H9 (cell line): Measurements from ENCODE around the gene DNAJC10. TPM values are rescaled to one million over a fixed set of nuclear protein-coding genes. Genes with fewer than 3 reads are reported as not detected.
"Not testable (repeated sequence)": the region's sequence is repeated elsewhere in the genome, so short reads cannot be mapped to it uniquely, and the experiment has no call there.

Experiments used
- DNase-seq: peaks from one replicate; pipeline ENCODE4 v3.0.0-alpha.2; 2017
- H2AFZ ChIP-seq: one replicate; pipeline ENCODE4 v1.6.1; 2013; ENCODE audit warnings: mild to moderate bottlenecking, low read length, control low read depth, moderate library complexity
- H2AK5ac ChIP-seq: 2 replicates; pipeline ENCODE4 v1.6.1; 2013; ENCODE audit warnings: low read length, control low read depth, mixed read lengths; ENCODE audit not compliant: insufficient read length
- H2BK120ac ChIP-seq: one replicate; pipeline ENCODE4 v1.6.1; 2013; ENCODE audit warnings: low read depth, mild to moderate bottlenecking, low read length, control low read depth, inconsistent platforms; ENCODE audit not compliant: poor library complexity, severe bottlenecking
- H2BK12ac ChIP-seq: 2 replicates; pipeline ENCODE4 v1.6.1; 2013; ENCODE audit warnings: low read length, control low read depth, mixed read lengths, low read depth; ENCODE audit not compliant: insufficient read length
- H2BK15ac ChIP-seq: 2 replicates; pipeline ENCODE4 v1.6.1; 2013; ENCODE audit warnings: low read depth, low read length, control low read depth
- H2BK20ac ChIP-seq: one replicate; pipeline ENCODE4 v1.6.1; 2013; ENCODE audit warnings: low read depth, mild to moderate bottlenecking, low read length, control low read depth, inconsistent platforms; ENCODE audit not compliant: poor library complexity, severe bottlenecking
- H2BK5ac ChIP-seq: 2 replicates; pipeline ENCODE4 v1.6.1; 2013; ENCODE audit warnings: low read length, control low read depth, mixed read lengths; ENCODE audit not compliant: insufficient read length
- H3K14ac ChIP-seq: 2 replicates; pipeline ENCODE4 v1.6.1; 2013; ENCODE audit warnings: low read length, control low read depth; ENCODE audit not compliant: insufficient read depth
- H3K18ac ChIP-seq: 2 replicates; pipeline ENCODE4 v1.6.1; 2013; ENCODE audit warnings: low read depth, mild to moderate bottlenecking, mixed read lengths, low read length, control low read depth; ENCODE audit not compliant: insufficient read length
- H3K23ac ChIP-seq: 2 replicates; pipeline ENCODE4 v1.6.1; 2013; ENCODE audit warnings: low read length, control low read depth, mixed read lengths, low read depth; ENCODE audit not compliant: insufficient read length
- H3K23me2 ChIP-seq: 2 replicates; pipeline ENCODE4 v1.6.1; 2013; ENCODE audit warnings: low read depth, mild to moderate bottlenecking, mixed read lengths, low read length, control low read depth; ENCODE audit not compliant: insufficient read length, poor library complexity, severe bottlenecking
- H3K27ac ChIP-seq: 2 replicates; pipeline ENCODE4 v1.5.1; 2013; ENCODE audit warnings: low read length, control low read depth, mixed read lengths, low read depth; ENCODE audit not compliant: insufficient read length
- H3K27me3 ChIP-seq: 2 replicates; pipeline ENCODE4 v1.6.1; 2013; ENCODE audit warnings: low read length, control low read depth, inconsistent platforms; ENCODE audit not compliant: insufficient read depth
- H3K4ac ChIP-seq: 2 replicates; pipeline ENCODE4 v1.6.1; 2013; ENCODE audit warnings: low read depth, mild to moderate bottlenecking, control low read depth, inconsistent platforms, low read length, moderate library complexity
- H3K4me1 ChIP-seq: 2 replicates; pipeline ENCODE4 v1.6.1; 2013; ENCODE audit warnings: low read length, control low read depth, inconsistent platforms; ENCODE audit not compliant: insufficient read depth
- H3K4me2 ChIP-seq: 2 replicates; pipeline ENCODE4 v1.6.1; 2013; ENCODE audit warnings: low read length, control low read depth, mixed read lengths; ENCODE audit not compliant: insufficient read length, insufficient read depth
- H3K56ac ChIP-seq: 2 replicates; pipeline ENCODE4 v1.6.1; 2013; ENCODE audit warnings: low read depth, mild to moderate bottlenecking, mixed read lengths, low read length, control low read depth; ENCODE audit not compliant: insufficient read length
- H3K79me1 ChIP-seq: 2 replicates; pipeline ENCODE4 v1.6.1; 2013; ENCODE audit warnings: low read depth, mild to moderate bottlenecking, moderate library complexity, low read length, control low read depth, inconsistent platforms; ENCODE audit not compliant: insufficient read depth, poor library complexity, severe bottlenecking
- H3K79me2 ChIP-seq: 2 replicates; pipeline ENCODE4 v1.6.1; 2013; ENCODE audit warnings: low read length, control low read depth, inconsistent platforms; ENCODE audit not compliant: insufficient read depth
- H3K9ac ChIP-seq: 2 replicates; pipeline ENCODE4 v1.6.1; 2013; ENCODE audit warnings: low read length, control low read depth, mixed read lengths; ENCODE audit not compliant: insufficient read length; ENCODE audit errors: extremely low read depth
- H3K9me3 ChIP-seq: one replicate; pipeline ENCODE4 v1.6.1; 2013; ENCODE audit warnings: low read depth, low read length, inconsistent platforms; ENCODE audit not compliant: control insufficient read depth
- H3T11ph ChIP-seq: one replicate; pipeline ENCODE4 v1.6.1; 2013; ENCODE audit warnings: mild to moderate bottlenecking, low read length, control low read depth, inconsistent platforms
- H4K20me1 ChIP-seq: one replicate; pipeline ENCODE4 v1.6.1; 2013; ENCODE audit not compliant: control insufficient read depth, insufficient read length, insufficient read depth
- H4K5ac ChIP-seq: 2 replicates; pipeline ENCODE4 v1.6.1; 2013; ENCODE audit warnings: low read depth, mild to moderate bottlenecking, mixed read lengths, low read length, control low read depth; ENCODE audit not compliant: insufficient read length
- H4K8ac ChIP-seq: replicated peaks from 2 replicates; pipeline ENCODE4 v1.6.1; 2013; ENCODE audit warnings: low read length, control low read depth, mixed read lengths, low read depth; ENCODE audit not compliant: insufficient read length
- H4K91ac ChIP-seq: 2 replicates; pipeline ENCODE4 v1.6.1; 2013; ENCODE audit warnings: low read depth, mild to moderate bottlenecking, moderate library complexity, mixed read lengths, low read length, control low read depth; ENCODE audit not compliant: insufficient read length
- H3K27ac Mint-ChIP-seq, 3 experiments: 2 replicates in 2 of 3; 3 replicates in 1 of 3; pipeline ENCODE4 v1.8.0; 2020 to 2021; ENCODE audit warnings: mixed read lengths in 3 of 3, mild to moderate bottlenecking in 1 of 3, moderate library complexity in 1 of 3
- H3K27me3 Mint-ChIP-seq: 2 replicates; pipeline ENCODE4 v1.8.0; 2021; ENCODE audit warnings: low read depth, mild to moderate bottlenecking, moderate library complexity, mixed read lengths
- H3K36me3 Mint-ChIP-seq, 3 experiments: 2 replicates in 2 of 3; 3 replicates in 1 of 3; pipeline ENCODE4 v1.8.0; 2020 to 2021; ENCODE audit warnings: low read depth in 3 of 3, mixed read lengths in 3 of 3; ENCODE audit not compliant: insufficient read depth in 1 of 3
- H3K4me1 Mint-ChIP-seq, 2 experiments: 2 replicates each; pipeline ENCODE4 v1.8.0; 2020; ENCODE audit warnings: mixed read lengths in 2 of 2
- H3K4me3 Mint-ChIP-seq, 2 experiments: 2 replicates in 1 of 2; 3 replicates in 1 of 2; pipeline ENCODE4 v1.8.0; 2020 to 2021; ENCODE audit warnings: mild to moderate bottlenecking in 2 of 2, mixed read lengths in 2 of 2, moderate library complexity in 1 of 2
- H3K9me3 Mint-ChIP-seq, 2 experiments: 2 replicates in 1 of 2; 3 replicates in 1 of 2; pipeline ENCODE4 v1.8.0; 2020; ENCODE audit warnings: mild to moderate bottlenecking in 2 of 2, mixed read lengths in 2 of 2, moderate library complexity in 1 of 2
- CTCF ChIP-seq: fragments of 200-600 bp; sonication (generic); conservative IDR thresholded peaks from 3 replicates; pipeline ENCODE4 v1.8.0; 2021; ENCODE audit warnings: antibody characterized with exemption, mild to moderate bottlenecking
- WGBS: extraction: QIAGEN DNeasy Blood & Tissue Kit; methylation state at CpG from one replicate; pipeline ENCODE4 v1.1.7; 2013; ENCODE audit warnings: missing lambda C conversion rate, low lambda C conversion rate, mixed read lengths; ENCODE audit not compliant: insufficient read length; ENCODE audit errors: extremely low coverage; 5-methylcytosine and 5-hydroxymethylcytosine counted together
- total RNA-seq: library from RNA; stranded (reverse); gene quantifications from 2 replicates; pipeline ENCODE4 v1.2.1, GENCODE V29; 2021

The DNAJC10 gene
- total RNA-seq, 1 experiment from 2014 or later = 129 TPM

GRCh38 chr2:182718459-182718858 is 2.4 kb downstream of the DNAJC10 start:
- peaks cover 5% of the 10 kb centered on the region for H3K23me2 ChIP-seq
- no peak overlapping the region for H4K5ac ChIP-seq
- H3K14ac ChIP-seq = no peak overlapping the region
- H3K27ac ChIP-seq = no peak overlapping the region
- H2BK20ac ChIP-seq = no peak overlapping the region
- no peaks in the 10 kb centered on the region for H3K79me1 ChIP-seq
- H3K4me1 Mint-ChIP-seq = no peaks in the 10 kb centered on the region; a peak in 1 of 4 replicates
- H4K91ac ChIP-seq = no peak overlapping the region
- H3K79me2 ChIP-seq = no peaks in the 10 kb centered on the region
- H3K9me3 ChIP-seq = no peaks in the 10 kb centered on the region
- no peak overlapping the region for H3K56ac ChIP-seq
- no peaks in the 10 kb centered on the region for H3K27me3 Mint-ChIP-seq
- H4K8ac ChIP-seq = no peak overlapping the region
- no peak overlapping the region for H3T11ph ChIP-seq
- no peak overlapping the region for H3K23ac ChIP-seq
- no CpG with 5 or more reads among the region's 4 CpGs for WGBS
- H2BK12ac ChIP-seq = no peak overlapping the region
- H3K4me1 ChIP-seq = no peaks in the 10 kb centered on the region
- H3K36me3 Mint-ChIP-seq = peaks cover 6 to 23% (median 20%) of the 10 kb centered on the region in 3 experiments; a peak in 6 of 7 replicates
- H3K4me3 Mint-ChIP-seq = no peak overlapping the region
- no peak overlapping the region for H3K9ac ChIP-seq
- no peak overlapping the region for H3K4me2 ChIP-seq
- no peak overlapping the region for H2BK120ac ChIP-seq
- no peaks in the 10 kb centered on the region for H3K9me3 Mint-ChIP-seq
- no peak overlapping the region for H2BK5ac ChIP-seq
- no peak overlapping the region for H3K27ac Mint-ChIP-seq
- H2AK5ac ChIP-seq = no peak overlapping the region
- H2AFZ ChIP-seq = no peak overlapping the region
- H4K20me1 ChIP-seq = no peaks in the 10 kb centered on the region
- H3K18ac ChIP-seq = no peak overlapping the region
- DNase-seq = no peak
- no peak for TF ChIP-seq CTCF
- no peaks in the 10 kb centered on the region for H3K27me3 ChIP-seq
- H3K4ac ChIP-seq = no peak overlapping the region
- H2BK15ac ChIP-seq = no peak overlapping the region

GRCh38 chr2:182719116-182719515 is 3.1 kb downstream of the DNAJC10 start:
- H3K79me1 ChIP-seq, H4K8ac ChIP-seq, H3K9ac ChIP-seq, H3K9me3 ChIP-seq, H3K27me3 ChIP-seq, H3K23ac ChIP-seq, H2BK12ac ChIP-seq, H3K79me2 ChIP-seq, H2BK5ac ChIP-seq, H3K4me2 ChIP-seq, H2BK20ac ChIP-seq, DNase-seq, H2AK5ac ChIP-seq, H3K27me3 Mint-ChIP-seq, H3K27ac Mint-ChIP-seq, H3K4me3 Mint-ChIP-seq, H3K4me1 Mint-ChIP-seq, H3K4ac ChIP-seq, H3K56ac ChIP-seq, H3K14ac ChIP-seq, H3K27ac ChIP-seq, H3K18ac ChIP-seq, H3T11ph ChIP-seq, H3K9me3 Mint-ChIP-seq, H4K5ac ChIP-seq, H3K4me1 ChIP-seq, H2AFZ ChIP-seq, H2BK120ac ChIP-seq, H4K20me1 ChIP-seq, H4K91ac ChIP-seq, H3K23me2 ChIP-seq, H2BK15ac ChIP-seq: not testable (repeated sequence)
- no CpG with 5 or more reads among the region's 8 CpGs for WGBS
- peaks cover 8 to 25% (median 24%) of the 10 kb centered on the region in 3 experiments; a peak in 6 of 7 replicates for H3K36me3 Mint-ChIP-seq
